NCI-H2107 (cell line): ENCODE measurements around the gene LAPTM4A.

Experiments
- DNase-seq: peaks from one replicate; lab custom pipeline; 2025; lab: John Stamatoyannopoulos, UW

The LAPTM4A gene

DNA sequence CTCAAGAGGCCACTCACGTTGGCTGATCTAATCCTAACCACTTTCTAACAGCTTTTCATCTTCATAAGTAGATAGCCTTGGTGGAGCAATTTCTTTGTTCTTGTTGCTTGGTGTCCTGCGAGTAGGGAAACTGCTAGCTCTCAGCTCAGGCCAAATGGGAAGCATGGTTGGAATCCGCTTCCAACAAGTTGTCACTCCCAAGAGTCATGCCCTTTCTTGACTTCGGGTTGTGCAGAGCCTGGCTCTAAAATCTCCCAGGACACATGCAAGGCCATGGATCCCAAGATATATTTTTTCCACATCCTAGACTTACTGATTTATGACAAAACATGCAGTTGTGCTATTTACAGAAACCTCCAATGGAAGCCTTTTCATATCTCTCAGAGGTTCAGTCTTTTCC is 31.7 kb downstream of the LAPTM4A start:
- no peak for DNase-seq

DNA sequence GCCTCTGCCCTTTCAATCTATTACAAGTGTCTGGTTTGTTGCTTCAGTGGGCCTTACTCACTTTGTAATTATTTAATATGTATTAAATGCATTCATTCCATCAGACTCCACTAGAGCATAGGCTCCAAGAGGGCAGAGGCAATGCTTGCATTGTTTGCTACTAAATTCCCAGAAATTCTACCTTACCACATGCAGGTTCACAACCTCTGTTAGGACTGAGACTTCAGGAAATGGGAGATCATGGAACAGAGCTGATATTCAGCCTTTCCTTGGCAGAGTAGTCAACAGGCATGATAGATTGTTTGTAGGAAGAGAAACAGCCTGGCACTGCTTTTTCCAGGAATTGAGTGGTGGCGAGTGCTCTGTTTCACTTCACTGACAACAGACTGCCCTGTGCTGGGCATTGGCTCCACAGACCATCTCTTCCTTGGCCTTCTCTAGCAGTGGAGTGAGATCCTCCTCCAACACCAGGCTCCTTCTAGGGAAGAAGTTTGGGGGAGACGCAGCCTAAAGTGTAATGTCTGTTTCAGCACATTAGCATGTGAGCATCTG is 32.8 kb downstream of the LAPTM4A start:
- no peak for DNase-seq

DNA sequence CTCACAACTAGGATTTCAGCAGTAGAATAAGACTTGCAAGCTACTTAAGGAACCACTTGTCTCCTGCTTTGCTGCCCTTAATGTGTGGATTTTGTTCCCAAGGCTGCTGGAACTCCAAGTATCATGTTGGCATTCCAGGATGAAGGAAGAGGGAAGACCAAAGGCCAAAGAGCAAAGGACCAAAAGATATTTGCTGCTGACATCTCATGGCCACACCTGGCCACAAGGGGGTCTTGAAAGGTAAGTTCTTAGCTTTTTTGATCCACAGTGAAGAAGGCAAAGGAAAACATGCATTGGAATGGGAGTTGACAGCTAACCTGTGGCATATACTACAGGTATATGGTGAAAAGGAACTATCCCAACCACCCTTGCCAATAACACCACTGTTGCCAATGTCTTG is 35.1 kb downstream of the LAPTM4A start:
- DNase-seq, result no peak

DNA sequence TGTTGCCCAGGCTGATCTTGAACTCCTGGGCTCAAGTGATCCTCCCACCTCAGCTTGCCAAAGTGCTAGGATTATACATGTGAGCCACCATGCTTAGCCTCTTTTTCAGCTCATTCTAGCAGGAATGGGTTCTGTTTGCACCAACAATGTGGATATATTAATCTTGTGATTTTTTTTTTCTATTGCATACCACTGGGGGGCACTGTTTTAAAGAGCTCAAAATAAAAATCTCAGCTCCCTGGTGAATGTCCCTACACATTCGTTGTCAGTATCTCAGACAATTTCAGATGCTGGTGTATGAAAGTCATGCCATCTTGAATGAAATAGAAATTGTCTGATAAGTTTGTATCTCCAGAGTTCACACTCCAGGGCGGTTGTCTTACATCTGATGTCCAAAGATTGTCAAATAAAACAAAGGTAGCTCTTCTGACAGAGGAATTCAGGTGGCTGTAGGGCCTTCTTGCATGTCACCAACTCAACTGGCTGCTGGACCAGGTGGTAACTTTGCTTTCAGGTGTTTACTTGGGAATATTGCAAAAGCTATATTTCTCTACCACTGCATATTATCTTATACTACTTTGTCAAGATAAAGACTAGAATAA is 35.8 kb downstream of the LAPTM4A start:
- peak; percentile 48 for DNase-seq

DNA sequence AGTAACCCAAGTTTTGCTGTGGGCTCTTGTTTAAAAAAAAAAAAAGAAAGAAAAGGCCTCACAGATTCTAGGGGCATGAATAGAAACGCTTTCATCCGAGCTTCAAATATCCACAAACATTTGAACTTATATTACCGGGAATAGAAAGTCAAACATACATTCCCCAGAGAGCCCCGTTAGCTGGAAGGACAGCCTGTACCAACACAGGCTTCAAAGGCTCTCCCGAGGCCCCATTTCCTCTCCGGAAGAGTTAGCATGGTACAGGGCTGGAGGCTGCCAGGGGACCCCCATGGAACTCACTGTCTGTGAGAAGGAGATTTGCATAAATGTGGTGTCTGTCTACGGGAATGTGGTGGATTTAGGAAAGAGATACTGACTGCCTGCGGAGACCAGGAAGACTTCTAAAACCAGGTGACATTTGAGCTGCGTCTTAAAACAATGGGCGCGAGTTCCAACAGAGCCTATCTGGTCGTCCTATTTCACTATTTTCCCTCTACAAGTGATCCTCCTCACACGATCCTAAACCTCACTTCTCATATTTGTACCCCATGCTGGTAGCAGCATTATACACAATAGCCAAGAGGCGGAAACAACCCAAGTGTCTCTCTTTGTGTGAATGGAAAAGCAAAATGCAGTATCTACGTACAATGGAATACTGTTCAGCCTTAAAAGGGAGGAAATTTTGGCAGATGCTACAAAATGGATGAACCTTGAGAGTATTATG is 38.1 kb downstream of the LAPTM4A start:
- DNase-seq, result peak; percentile 6

DNA sequence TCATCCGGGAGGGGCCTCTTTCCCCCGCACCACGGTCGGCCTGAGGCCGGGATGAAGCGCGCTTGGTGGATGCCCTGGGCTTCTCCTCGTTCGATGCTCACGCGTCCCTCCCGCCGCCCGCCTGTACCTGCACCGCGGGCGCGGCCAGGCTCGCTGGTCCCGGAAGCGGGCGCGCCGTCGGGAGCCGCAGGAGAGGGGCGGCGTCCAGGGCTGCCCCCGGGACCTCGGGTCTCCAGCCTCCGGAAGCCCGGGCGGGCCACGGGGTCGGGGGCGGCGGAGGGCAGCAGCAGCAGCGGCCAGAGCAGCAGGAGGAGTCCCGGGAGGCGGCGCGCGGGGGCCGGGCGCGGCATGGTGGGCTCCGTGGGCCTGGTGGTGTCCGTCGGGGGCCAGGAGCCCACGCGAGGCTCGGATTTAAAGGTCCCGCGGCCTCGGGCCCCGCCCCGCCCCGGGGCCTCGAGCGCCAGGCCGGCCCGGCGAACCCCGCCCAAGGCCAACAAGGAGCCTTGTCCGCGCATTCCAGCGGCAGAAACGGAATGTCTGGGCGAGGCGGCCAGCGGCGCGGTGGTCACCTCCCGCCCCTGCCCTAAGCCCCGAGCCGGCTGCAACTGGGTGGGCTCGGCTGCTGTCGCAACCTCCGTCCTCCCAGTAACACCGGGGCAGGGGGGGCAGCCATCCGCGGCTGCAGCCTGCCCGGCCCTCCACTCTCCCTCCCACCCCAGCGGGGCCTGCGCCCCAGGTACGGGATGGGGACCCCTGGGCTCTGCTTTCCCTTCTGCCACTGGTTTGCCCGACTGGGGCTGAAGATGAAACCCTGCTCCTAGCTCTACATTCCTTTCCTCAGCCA is 38.9 kb downstream of the LAPTM4A start, which contains the start of gene MATN3:
MATN3 (minus strand) TSS at position 387 of the 844 bp plus-strand sequence; CDS start at position 350, 37 bp downstream.
- DNase-seq, result no peak

DNA sequence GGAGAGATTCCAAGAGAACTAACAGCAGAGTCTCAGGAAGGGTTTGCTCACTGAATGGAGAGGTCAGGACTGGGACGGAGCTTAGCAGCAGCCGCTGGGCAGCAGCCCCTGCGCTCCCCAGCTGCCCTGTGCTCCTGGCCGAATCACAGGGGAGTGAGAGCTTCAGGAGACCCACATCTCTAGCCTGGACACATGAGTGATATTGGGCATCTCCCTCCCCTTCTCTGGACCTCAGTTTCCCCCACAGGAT is 39.5 kb downstream of the LAPTM4A start:
- DNase-seq, result no peak

DNA sequence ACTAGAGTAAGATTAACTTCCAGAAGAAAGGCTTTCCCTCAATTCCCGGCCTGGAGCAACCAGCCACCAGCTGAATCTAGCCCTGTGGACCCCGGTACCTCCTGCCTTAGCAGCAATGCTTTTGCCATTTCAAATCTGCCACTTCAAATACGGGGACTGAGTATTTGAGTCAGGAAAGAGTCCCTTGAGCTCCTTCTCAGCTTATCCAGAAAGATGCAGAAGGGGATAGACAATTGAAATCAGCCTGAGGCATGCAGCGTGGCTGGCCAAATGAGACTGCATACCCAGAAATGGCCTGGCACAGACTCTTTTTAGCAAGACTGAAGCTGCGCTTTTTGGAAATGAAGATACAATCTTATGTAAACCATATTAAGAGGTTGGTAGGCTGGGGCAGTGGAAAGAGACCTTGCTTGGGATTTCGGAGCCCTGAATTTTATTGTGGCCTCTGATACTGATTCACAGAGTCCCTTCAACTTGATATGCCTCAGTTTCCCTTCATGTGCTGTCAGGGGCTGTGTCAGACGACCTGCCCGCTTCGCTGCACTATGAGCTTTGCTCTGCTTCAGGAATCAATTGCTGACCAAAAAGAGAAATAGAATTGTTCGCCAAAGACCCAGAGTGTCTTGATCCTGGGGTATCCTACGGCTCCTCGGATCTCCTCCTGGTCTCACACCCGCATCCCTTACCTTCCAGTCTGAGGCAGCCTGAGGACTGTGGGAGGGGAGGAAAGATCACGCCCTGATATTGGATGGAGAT is 40.0 kb downstream of the LAPTM4A start:
- no peak for DNase-seq

DNA sequence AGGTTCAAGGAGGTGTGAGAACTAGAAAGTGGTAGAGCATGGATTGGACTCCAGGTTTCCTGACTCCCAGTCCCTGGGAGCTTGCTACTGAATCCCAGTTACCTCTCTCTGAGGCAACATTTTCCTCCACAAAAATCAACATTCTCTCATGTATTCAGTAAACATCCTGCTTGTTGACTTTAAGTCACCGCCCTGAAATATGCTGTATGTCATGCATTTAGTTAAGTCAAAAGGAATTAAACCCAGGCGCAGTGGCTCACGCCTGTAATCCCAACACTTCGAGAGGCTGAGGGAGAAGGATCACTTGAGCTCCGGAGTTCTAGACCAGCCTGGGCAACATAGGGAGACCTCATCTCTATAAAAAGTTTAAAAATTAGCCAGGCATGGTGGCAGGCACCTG is 42.7 kb downstream of the LAPTM4A start:
- DNase-seq, result no peak

DNA sequence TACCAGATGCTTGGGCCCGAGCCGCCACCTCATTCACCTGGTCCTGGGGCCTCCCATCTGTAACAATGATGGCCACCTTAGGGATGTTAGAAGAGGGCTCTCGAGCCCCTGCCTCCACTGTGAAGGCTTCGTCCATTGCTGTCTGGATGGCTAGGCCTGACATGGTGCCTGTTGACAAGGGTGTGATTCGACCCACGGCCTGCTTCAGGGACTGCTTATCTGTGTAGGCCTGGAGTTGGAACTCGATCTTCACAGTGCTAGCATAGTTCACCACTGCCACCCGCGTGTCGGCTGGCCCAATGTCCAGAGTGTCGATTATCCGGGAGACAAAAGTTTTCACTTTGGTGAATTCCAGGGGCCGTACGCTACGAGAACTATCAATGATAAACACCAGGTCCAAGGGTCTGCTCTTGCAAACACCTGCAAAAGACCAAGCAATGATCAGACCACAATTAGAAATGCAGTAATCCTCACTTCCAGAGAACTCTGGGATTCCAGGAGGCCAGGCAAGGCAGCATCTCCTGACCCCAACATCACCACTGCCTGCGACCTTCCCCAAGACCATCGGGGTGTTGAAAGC is 45.4 kb downstream of the LAPTM4A start:
- DNase-seq, result no peak

DNA sequence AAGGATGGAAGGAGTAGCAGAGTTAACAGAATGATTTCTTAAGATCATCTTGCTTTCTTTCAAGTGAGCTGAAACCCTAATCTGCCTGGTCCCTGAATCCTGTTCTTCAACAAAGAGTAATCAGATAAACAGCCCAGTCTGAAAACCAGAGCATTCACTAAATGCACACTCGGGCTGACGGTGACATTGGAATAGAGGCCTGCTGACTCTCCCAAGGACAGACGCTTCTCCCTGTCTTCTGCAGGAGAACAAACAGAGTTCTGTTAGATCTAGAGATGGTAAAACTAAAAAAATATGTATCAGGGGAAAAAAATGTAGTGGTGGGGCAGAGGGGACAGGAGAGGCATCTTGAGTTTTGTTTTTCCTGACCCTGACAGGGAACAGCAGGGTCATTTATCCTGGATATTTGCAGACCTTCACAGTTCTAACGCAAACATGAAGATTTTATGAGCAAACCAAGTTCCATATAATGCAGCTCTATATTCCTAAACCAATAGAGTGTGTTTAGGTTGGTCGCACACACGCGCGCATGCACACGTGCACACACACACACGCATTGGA is 46.3 kb downstream of the LAPTM4A start:
- DNase-seq, result no peak

DNA sequence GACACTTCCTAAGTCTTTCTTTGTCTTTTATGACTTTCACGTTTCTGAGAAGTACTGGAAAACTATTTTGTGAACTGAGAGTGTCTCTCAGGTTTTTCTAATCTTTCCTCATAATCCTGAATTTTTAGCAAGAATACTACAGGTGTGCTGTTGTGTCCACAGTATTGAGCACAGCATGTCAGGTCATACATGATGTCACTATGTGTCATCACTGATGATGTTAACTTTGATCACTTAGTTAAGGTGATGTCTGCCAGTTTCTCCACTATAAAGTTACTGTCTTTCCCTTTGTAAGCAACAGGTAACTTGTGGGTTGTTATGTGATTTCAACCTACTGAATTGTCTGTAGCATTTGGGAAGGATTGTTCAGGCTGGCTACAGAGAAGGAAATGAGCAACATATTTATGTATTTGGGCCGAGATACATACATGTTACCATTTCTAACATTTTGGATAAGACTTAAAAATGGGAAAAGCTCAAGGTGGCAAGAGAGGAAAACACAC is 50.0 kb downstream of the LAPTM4A start:
- DNase-seq, result no peak

DNA sequence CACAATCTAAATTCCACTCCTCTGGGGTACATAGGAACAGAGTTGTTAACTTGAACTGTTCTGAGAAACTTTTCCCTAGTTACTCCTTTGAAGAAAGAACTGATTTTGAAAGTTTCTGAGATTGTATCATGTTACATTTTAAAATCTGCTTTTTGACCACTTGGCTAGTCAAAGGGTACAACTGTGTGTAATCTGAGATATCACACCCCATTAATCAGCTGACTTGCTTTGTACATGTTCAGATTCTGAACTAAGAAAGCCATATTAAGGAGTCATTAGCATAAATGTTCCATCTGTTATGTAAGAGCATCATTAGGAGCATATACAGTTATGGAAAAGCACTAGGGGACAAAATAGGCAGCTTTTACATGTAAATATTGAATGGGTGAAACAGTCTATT is 57.7 kb downstream of the LAPTM4A start:
- no peak for DNase-seq

DNA sequence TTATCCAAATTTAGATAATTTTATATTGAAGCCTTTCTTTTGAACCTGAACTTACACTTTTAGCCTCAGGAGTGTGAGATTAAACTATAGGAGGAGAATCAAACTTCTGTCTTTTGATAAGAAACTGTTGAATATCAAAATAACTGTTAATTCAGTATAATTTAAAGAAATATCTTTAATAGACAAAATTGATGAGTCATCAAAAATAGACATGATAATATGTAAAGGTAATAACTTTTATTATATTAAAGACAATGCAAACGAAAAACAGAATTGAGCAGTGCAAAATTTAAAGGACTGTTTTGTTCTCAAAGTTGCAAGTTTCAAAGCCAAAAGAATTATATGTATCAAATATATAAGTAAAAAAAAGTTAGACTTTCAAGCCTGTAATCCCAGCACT is 59.5 kb downstream of the LAPTM4A start:
- no peak for DNase-seq

DNA sequence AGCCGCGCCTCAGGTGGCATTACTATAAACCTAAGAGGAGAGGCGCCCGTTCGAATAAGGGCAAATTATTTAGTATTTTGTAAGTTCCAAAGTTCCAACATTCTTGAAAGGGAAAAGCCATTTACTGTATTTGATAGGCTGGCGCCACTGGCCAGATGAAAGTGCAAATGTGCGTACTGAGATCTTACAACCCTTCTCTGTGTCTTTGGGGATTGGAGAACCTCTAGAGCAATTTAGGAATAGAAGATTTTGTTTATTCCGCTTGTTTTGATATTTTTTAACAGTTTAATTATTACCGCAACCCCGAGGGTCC is 61.1 kb downstream of the LAPTM4A start:
- DNase-seq, result no peak

DNA sequence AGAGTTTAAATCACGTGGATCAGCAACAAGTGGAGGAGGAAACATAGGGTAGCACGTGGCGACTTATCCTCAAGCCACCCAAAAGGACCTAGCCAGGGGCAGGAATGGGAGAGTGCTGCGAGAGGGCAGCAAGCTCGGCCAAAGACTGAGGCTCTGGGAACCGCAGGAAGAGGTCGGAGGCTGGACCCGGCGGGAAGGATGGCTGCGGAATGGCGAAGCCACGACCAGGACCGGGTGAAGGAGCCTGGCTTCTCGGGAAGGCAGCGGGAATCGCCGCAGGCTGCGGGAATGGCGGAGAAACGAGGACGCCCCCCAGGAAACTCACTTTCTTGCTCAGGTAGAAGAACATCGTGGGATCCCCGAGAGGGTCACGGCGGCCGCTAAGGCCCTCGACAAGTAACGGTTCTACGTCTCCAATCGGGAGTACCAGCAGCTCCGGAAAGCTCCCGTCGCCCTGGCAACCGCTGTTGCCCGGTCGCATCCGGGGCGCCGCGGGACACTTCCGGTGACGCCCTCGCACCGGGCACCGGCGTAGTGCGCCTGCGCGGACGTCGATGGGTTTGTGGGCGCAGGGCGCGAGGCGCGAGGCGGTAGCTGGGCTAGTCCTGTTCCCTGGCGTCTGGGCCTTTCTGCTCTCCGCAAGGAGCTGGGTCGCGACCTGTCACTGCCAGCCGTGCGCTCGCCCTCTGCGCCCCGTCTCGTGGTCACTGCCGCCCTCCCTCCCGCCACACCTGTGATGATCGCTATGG is 61.6 kb downstream of the LAPTM4A start, which contains the start of gene WDR35:
WDR35 (minus strand) TSS at position 439 of the 749 bp plus-strand sequence; CDS start at position 349, 90 bp downstream.
- DNase-seq, result peak; percentile 79

DNA sequence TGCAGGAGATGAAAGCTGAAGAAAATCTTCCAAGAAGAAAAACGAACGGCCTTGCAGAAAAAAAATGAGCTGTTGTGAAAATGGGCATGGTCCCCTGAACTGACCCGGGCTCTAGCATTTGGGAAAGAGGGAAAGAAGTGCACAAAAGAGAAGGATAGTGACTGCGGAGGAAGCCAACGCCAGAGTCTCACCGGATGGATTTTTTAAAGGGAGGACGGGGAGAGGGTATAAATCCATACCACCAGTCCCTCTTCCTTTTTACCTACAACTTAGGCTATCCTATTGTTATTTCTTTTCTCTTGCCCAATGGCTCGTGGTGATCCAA is 62.1 kb downstream of the LAPTM4A start:
- no peak for DNase-seq

DNA sequence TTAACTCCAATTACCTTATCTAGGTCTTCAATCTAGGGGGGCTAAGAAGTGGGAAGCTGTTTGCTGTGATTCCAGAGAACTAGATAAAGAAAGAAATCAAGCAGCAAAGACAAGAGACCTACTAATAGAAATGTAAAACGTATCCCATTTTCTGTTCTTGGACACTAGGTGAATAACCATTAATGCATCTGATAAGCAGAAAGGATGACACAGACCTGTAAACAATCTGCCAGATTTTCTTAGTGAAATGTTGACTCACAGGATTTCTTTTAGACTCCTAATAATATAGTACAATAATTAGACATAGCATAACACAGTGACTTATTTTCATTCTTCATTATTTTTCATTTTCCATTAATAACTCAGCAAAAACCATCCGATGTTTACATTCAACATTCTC is 62.8 kb downstream of the LAPTM4A start:
- DNase-seq, result no peak

DNA sequence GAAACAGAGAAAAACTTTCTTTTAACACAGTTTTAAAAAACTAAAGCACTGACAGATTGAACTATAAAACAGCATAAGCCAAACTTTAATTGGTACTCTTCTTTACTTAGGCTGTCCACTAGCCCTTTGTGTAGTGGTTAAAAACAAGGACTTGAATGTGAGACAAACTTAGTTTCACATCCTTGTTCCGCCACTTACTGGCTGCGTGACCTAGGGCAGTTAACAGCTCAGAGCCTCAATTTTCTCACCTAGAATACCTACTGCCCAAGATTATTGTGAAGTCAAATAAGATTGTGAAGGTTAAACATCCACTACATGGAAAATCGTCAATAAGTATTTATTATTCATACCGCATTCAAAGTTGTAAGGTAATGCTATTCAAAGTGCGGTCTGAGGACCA is 63.5 kb downstream of the LAPTM4A start:
- no peak for DNase-seq
